Hindlimb muscle (tissue), 1 donor: ENCODE measurements around the gene MTFR2. TPM values are rescaled to one million over a fixed set of nuclear protein-coding genes. Genes with fewer than 3 reads are reported as not detected.

Experiments used
- DNase-seq: peaks from one replicate; pipeline ENCODE4 v3.0.0-alpha.2; 2013
- polyA plus RNA-seq: library from polyadenylated mRNA; unstranded; fragments of 120-200 nt; gene quantifications from one replicate; pipeline ENCODE4 v1.2.1, GENCODE V29; 2013; ENCODE audit not compliant: insufficient read length

MTFR2 gene
- 2.2 TPM for polyA plus RNA-seq

- DNase-seq = peak; percentile 95
Measured at GRCh38 chr6:136249811-136250685, at the start of gene MTFR2. MTFR2 (minus strand) TSS chr6:136250311; CDS start chr6:136249099, 1,212 bp downstream.

GRCh38 chr6:136294621-136295020 lies 44.5 kb upstream of the MTFR2 start:
- DNase-seq = no peak

GRCh38 chr6:136290410-136291010 lies 40.4 kb upstream of the MTFR2 start:
- DNase-seq = peak; percentile 89

- peak; percentile 99 for DNase-seq
Measured at GRCh38 chr6:136289579-136290409, 39.7 kb upstream of the MTFR2 start, which contains the start of gene BCLAF1. BCLAF1 (minus strand) TSS chr6:136289846; CDS start chr6:136279866, 9,980 bp downstream.

DNA sequence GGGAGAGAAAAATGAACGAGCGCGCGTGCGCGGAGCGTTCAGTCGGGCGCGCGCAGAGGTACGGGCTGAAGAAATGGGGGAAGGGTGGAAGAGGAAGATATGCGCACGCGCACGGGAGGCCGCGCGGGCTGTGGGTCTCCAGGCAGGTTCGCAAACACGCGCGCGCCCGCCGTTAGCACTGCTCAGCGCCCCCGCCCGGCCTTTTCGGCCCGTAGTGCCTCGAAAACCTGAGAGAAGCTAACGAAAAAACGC lies 39.1 kb upstream of the MTFR2 start:
- DNase-seq = peak; percentile 96

DNA sequence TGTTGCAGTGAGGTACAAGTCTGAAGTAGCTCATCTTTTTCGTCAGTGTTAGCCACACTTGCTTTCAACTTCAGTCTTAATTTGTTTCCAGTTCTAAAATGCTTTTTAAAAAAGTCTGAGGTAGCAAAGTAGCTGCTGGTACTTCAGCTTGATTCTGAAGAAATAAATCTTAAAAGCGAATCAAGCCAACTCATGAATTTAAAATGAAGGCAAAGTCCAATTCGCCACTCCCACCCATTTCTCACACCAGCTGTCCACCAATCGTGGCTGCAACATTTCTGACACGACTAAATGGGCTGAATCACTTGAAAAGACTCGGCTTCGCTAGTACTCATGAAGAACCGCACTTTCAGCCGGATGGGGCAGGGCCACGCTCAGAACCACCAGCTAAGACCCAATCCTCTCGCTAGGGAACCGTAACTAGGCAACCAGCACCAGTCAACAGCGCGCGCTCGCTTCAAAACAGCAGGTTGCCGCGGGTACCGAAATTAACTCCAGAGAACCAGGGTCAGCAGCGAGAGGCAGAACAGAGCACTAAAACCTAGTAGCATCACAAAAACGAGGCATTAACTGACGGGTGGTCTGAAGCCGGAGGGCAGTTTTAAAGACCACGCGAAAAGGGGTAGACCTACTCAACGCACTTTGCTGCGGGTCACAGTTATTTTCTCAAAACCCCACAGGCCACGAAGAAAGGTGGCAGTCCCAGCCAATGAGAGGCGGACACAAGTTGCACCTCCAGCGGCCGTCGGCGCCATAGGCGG lies 38.6 kb upstream of the MTFR2 start:
- DNase-seq = peak; percentile 65

GRCh38 chr6:136284909-136285308 lies 34.8 kb upstream of the MTFR2 start:
- DNase-seq = no peak

- no peak for DNase-seq
Measured at GRCh38 chr6:136282906-136283305, 32.8 kb upstream of the MTFR2 start.

GRCh38 chr6:136280032-136280609 lies 30.0 kb upstream of the MTFR2 start:
- no peak for DNase-seq

GRCh38 chr6:136274062-136274461 lies 24.0 kb upstream of the MTFR2 start:
- no peak for DNase-seq

- no peak for DNase-seq
Measured at GRCh38 chr6:136265101-136265500, 15.0 kb upstream of the MTFR2 start.

DNA sequence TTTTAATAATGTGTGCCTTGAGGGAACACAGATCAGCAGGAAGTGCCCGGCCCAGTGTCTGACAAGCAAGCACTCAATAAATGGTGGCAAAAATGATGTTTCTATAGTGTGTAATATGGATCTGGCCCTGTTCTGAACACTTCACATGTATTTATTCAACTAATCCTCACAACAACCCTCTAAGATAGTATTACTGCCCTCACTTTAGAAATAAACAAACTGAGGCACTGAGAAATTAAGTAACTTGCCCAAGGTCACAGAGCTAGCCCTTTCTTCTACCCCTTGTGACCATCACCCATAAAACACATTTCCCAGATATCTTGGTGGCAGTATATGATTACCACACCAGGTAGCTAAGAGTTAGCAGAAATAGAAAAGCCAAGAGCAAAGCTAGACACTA lies 12.8 kb upstream of the MTFR2 start:
- no peak for DNase-seq

DNA sequence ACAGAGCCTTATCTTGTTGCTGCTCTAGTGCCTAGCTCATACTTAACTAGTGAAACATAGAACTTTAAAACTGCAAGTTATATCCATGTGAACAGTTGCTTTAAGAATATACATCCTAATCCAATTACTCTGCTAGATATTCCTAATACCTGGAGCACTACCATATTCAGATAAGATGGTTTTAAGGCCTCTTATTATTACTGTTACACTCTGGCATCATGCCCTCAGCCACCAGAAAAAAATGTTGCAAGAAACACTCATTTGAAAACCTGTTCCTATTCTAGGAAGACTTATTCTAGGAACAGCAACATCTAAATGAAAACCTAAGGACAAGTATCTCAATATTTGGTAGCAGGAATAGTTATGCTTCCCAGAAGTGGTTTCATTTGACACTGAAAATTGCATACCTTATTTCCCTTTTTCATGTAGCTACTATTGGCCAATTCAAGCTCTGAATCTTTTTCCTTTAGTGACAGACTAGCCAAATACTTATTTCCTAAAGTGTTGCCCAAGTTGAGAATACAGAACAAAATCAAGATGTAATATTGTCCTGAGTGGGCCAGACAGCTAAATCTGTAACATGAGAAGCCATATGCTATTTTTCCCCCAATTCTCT lies 4.8 kb upstream of the MTFR2 start:
- no peak for DNase-seq

- no peak for DNase-seq
Measured at GRCh38 chr6:136253734-136254133, 3.6 kb upstream of the MTFR2 start.

GRCh38 chr6:136252441-136252840 lies 2.3 kb upstream of the MTFR2 start:
- no peak for DNase-seq

DNA sequence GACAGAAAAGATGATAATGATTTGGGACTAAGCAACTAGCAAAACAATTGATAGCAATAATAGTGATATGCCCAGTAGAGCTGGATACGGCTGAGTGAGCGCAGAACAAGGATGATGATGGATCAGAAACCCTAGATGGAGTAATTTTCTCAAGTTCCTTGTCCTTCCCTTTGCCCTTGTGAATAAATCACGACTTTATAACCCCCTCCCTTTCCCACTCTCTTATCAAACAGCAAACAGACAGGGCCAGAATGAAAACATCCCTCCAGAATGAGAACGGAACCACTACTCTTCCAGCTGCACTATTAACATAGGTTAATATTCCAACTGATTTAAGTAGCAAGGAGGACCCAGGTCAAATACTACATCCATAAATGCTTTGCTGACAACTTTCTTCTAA lies 1.3 kb upstream of the MTFR2 start:
- no peak for DNase-seq

- DNase-seq = no peak
Measured at GRCh38 chr6:136250686-136251008, 536 bp upstream of the MTFR2 start.

GRCh38 chr6:136249336-136249735 lies 775 bp downstream of the MTFR2 start:
- no peak for DNase-seq

DNA sequence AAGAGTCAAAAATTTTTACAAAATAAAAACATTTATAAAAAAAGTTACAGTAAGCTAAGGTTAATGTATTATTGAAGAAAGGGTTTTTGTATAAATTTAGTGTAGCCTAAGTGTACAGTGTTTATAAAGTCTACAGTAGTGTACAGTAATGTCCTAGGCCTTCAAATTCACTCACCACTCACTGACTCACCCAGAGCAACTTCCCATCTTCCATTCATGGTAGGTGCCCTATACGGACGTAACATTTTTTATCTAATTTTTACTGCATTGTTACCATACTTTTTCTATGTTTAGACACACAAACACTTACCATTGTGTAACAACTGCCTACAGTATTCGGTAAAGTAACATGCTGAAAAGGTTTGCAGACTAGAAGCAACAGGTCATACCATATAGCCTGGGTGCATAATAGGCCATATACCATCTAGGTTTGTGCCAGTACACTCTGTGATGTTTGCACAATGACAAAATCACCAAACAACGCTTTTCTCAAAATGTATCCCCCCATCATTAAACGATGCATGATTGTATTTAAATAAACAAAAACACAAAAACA lies 6.0 kb downstream of the MTFR2 start:
- no peak for DNase-seq

DNA sequence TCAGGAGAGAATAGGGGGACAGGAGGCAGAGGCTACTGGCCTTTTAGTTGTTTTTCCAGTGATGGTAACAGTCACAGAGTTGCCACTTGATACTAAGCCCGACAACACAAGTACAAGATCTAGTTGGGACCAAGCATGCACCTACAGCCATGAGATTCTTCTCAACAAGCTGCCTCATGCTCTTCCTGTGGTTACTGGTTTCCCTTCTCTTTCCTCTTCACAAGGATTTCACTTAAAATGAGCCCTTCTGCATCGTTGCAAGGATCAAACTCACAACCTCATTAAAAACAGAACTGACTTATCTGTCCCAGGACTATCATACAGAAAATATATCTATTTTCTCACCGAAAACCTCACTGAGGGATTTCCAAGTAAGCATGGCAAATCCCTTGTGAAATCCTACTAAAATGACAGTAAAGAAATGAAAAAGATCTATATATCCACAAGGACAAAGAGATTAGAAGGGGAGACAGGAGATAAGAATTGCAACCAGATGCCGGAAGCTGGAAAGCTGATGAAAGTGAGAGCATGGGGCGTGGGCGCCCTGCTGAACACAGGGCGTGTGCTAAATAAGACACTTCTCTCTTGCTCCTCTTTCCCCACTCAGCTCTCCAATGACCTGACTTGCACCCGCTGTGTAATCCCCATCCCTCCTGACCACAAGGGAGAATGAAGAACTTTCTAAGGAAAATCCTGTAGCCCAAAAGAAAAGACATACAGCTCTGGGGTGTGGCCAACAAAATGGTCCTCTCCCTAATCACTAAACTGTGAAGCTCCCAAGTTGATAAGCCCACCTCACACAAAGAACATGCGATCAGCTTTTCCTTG lies 13.4 kb downstream of the MTFR2 start:
- DNase-seq = no peak

- no peak for DNase-seq
Measured at GRCh38 chr6:136235233-136235564, 14.9 kb downstream of the MTFR2 start.
